ENCODE data around the gene PNPLA5.

DNA sequence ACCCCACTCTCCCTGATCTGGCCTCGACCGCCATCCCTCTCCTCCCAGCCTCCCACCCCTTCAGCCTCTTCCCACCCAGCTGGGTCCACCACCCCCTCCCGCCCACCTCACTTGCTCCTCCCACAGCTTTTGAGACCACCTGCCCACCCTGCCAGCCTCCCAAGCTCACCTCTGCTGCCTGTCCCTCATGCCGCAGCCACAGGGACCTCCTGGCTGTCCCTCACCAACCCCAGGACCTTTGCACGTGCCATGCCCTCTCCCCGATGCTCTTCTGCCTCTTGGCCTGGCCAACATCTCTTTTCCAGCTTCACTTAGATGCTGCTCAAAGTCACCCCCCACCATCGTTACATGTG lies 6.5 kb downstream of the PNPLA5 start:
- TF ChIP-seq, protein P1, sequence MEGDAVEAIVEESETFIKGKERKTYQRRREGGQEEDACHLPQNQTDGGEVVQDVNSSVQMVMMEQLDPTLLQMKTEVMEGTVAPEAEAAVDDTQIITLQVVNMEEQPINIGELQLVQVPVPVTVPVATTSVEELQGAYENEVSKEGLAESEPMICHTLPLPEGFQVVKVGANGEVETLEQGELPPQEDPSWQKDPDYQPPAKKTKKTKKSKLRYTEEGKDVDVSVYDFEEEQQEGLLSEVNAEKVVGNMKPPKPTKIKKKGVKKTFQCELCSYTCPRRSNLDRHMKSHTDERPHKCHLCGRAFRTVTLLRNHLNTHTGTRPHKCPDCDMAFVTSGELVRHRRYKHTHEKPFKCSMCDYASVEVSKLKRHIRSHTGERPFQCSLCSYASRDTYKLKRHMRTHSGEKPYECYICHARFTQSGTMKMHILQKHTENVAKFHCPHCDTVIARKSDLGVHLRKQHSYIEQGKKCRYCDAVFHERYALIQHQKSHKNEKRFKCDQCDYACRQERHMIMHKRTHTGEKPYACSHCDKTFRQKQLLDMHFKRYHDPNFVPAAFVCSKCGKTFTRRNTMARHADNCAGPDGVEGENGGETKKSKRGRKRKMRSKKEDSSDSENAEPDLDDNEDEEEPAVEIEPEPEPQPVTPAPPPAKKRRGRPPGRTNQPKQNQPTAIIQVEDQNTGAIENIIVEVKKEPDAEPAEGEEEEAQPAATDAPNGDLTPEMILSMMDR (IDR thresholded peaks at IDR 0.05) = no peak
- TF ChIP-seq CREM (CRISPR knock-in tag; IDR thresholded peaks at IDR 0.05) = no peak
- TF ChIP-seq, protein P2, sequence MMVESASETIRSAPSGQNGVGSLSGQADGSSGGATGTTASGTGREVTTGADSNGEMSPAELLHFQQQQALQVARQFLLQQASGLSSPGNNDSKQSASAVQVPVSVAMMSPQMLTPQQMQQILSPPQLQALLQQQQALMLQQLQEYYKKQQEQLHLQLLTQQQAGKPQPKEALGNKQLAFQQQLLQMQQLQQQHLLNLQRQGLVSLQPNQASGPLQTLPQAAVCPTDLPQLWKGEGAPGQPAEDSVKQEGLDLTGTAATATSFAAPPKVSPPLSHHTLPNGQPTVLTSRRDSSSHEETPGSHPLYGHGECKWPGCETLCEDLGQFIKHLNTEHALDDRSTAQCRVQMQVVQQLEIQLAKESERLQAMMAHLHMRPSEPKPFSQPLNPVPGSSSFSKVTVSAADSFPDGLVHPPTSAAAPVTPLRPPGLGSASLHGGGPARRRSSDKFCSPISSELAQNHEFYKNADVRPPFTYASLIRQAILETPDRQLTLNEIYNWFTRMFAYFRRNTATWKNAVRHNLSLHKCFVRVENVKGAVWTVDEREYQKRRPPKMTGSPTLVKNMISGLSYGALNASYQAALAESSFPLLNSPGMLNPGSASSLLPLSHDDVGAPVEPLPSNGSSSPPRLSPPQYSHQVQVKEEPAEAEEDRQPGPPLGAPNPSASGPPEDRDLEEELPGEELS (CRISPR knock-in tag; IDR thresholded peaks at IDR 0.05) = no peak
- TF ChIP-seq, protein P3, sequence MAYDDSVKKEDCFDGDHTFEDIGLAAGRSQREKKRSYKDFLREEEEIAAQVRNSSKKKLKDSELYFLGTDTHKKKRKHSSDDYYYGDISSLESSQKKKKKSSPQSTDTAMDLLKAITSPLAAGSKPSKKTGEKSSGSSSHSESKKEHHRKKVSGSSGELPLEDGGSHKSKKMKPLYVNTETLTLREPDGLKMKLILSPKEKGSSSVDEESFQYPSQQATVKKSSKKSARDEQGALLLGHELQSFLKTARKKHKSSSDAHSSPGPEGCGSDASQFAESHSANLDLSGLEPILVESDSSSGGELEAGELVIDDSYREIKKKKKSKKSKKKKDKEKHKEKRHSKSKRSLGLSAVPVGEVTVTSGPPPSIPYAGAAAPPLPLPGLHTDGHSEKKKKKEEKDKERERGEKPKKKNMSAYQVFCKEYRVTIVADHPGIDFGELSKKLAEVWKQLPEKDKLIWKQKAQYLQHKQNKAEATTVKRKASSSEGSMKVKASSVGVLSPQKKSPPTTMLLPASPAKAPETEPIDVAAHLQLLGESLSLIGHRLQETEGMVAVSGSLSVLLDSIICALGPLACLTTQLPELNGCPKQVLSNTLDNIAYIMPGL (CRISPR knock-in tag; IDR thresholded peaks at IDR 0.05) = no peak
- TF ChIP-seq ZNF121 (CRISPR knock-in tag; IDR thresholded peaks at IDR 0.05) = no peak
- no peak for TF ChIP-seq ETV6 (CRISPR knock-in tag; IDR thresholded peaks at IDR 0.05)
- no peak for TF ChIP-seq NR2C2 (CRISPR knock-in tag; IDR thresholded peaks at IDR 0.05)
- TF ChIP-seq, protein P4, sequence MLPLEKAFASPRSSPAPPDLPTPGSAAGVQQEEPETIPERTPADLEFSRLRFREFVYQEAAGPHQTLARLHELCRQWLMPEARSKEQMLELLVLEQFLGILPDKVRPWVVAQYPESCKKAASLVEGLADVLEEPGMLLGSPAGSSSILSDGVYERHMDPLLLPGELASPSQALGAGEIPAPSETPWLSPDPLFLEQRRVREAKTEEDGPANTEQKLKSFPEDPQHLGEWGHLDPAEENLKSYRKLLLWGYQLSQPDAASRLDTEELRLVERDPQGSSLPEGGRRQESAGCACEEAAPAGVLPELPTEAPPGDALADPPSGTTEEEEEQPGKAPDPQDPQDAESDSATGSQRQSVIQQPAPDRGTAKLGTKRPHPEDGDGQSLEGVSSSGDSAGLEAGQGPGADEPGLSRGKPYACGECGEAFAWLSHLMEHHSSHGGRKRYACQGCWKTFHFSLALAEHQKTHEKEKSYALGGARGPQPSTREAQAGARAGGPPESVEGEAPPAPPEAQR (CRISPR knock-in tag; IDR thresholded peaks at IDR 0.05) = no peak
- TF ChIP-seq SMAD3 (CRISPR knock-in tag; IDR thresholded peaks at IDR 0.05; ENCODE audit: borderline replicate concordance) = no peak
- TF ChIP-seq, protein P5, sequence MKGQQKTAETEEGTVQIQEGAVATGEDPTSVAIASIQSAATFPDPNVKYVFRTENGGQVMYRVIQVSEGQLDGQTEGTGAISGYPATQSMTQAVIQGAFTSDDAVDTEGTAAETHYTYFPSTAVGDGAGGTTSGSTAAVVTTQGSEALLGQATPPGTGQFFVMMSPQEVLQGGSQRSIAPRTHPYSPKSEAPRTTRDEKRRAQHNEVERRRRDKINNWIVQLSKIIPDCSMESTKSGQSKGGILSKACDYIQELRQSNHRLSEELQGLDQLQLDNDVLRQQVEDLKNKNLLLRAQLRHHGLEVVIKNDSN (CRISPR knock-in tag; IDR thresholded peaks at IDR 0.05) = no peak
- TF ChIP-seq TEAD4 (CRISPR knock-in tag; IDR thresholded peaks at IDR 0.05) = no peak
- TF ChIP-seq E2F4 (CRISPR knock-in tag; IDR thresholded peaks at IDR 0.05; ENCODE audit: borderline replicate concordance, low read depth) = no peak
- no peak for TF ChIP-seq ATF2 (CRISPR knock-in tag; IDR thresholded peaks at IDR 0.05; ENCODE audit: borderline replicate concordance, low read depth)
